Fibroblast of skin of right quadriceps (primary cell): ENCODE measurements around the gene RNGTT.
"Not testable (repeated sequence)": the region's sequence is repeated elsewhere in the genome, so short reads cannot be mapped to it uniquely, and the experiment has no call there.

ENCODE experiments used
- DNase-seq: peaks from one replicate; pipeline ENCODE4 v3.0.0-alpha.2; 2013

RNGTT gene

GRCh38 chr6:88785478-88785877, 177.9 kb downstream of the RNGTT start:
- DNase-seq, result no peak

- peak; percentile 73 for DNase-seq
Observed at GRCh38 chr6:88780714-88781389, 182.6 kb downstream of the RNGTT start.

- no peak for DNase-seq
Observed at GRCh38 chr6:88775866-88776571, 187.4 kb downstream of the RNGTT start.

- not testable (repeated sequence) for DNase-seq
Observed at GRCh38 chr6:88768114-88768513, 195.3 kb downstream of the RNGTT start.

- DNase-seq, result peak; percentile 53
Observed at GRCh38 chr6:88764081-88764480, 199.3 kb downstream of the RNGTT start.

GRCh38 chr6:88763160-88763559, 200.3 kb downstream of the RNGTT start:
- DNase-seq, result peak; percentile 16

GRCh38 chr6:88761237-88762031, 202.0 kb downstream of the RNGTT start:
- no peak for DNase-seq

- no peak for DNase-seq
Observed at GRCh38 chr6:88760091-88760490, 203.3 kb downstream of the RNGTT start.

- DNase-seq, result no peak
Observed at GRCh38 chr6:88750936-88751335, 212.5 kb downstream of the RNGTT start.

GRCh38 chr6:88749849-88750248, 213.6 kb downstream of the RNGTT start:
- no peak for DNase-seq

- DNase-seq, result no peak
Observed at GRCh38 chr6:88748141-88748540, 215.3 kb downstream of the RNGTT start.

GRCh38 chr6:88741939-88742338, 221.5 kb downstream of the RNGTT start:
- no peak for DNase-seq

- no peak for DNase-seq
Observed at GRCh38 chr6:88741071-88741470, 222.3 kb downstream of the RNGTT start.

GRCh38 chr6:88734544-88734943, 228.9 kb downstream of the RNGTT start:
- no peak for DNase-seq

GRCh38 chr6:88730611-88731011, 232.8 kb downstream of the RNGTT start:
- DNase-seq, result peak; percentile 17

- no peak for DNase-seq
Observed at GRCh38 chr6:88728756-88729155, 234.7 kb downstream of the RNGTT start.

- not testable (repeated sequence) for DNase-seq
Observed at GRCh38 chr6:88726409-88726808, 237.0 kb downstream of the RNGTT start.

- peak; percentile 95 for DNase-seq
Observed at GRCh38 chr6:88725111-88725975, 238.1 kb downstream of the RNGTT start.

- DNase-seq, result peak; percentile 65
Observed at GRCh38 chr6:88722686-88723085, 240.7 kb downstream of the RNGTT start.

GRCh38 chr6:88716399-88716798, 247.0 kb downstream of the RNGTT start:
- DNase-seq, result not testable (repeated sequence)

GRCh38 chr6:88712243-88712936, 251.0 kb downstream of the RNGTT start:
- DNase-seq, result no peak

- no peak for DNase-seq
Observed at GRCh38 chr6:88709819-88710246, 253.6 kb downstream of the RNGTT start.
